CD4-positive, alpha-beta T cell (primary cell): ENCODE data around the gene TMEM132D. TPM values are rescaled to one million over a fixed set of nuclear protein-coding genes. Genes with fewer than 3 reads are reported as not detected.

Experiments
- ATAC-seq: fragments of 200-7000 bp; cut with Tn5 transposase; one replicate; pipeline ENCODE4 v1.10.0; 2022; ENCODE audit warnings: mild to moderate bottlenecking; ENCODE audit not compliant: poor library complexity
- CTCF ChIA-PET: fragments of 350-600 bp; sonication (Branson Sonifier 250); formaldehyde crosslinking; loops from one replicate; lab custom pipeline; 2021; ENCODE audit warnings: antibody characterized with exemption, inconsistent platforms; lab: Charles Lee
- POLR2A ChIA-PET: fragments of 350-600 bp; sonication (Branson Sonifier 250); formaldehyde crosslinking; loops from one replicate; lab custom pipeline; 2021; ENCODE audit warnings: antibody characterized with exemption, inconsistent platforms; lab: Charles Lee
- DNase-seq, 14 experiments: peaks; one replicate each; pipeline ENCODE4 v3.0.0-alpha.2; 2013 to 2020; ENCODE audit warnings: mixed read lengths in 2 of 14
- H3K27ac ChIP-seq, 2 donors: one replicate each; pipeline versions ENCODE4 v1.5.1 to v1.7.0; 2013; ENCODE audit warnings: low read length in 2 of 2, low read depth in 1 of 2, mild to moderate bottlenecking in 1 of 2
- H3K27me3 ChIP-seq, 2 experiments: 1 replicate in 1 of 2; 2 replicates in 1 of 2; pipeline versions ENCODE4 v1.6.1 to v1.7.0; 2013; ENCODE audit warnings: low read length in 2 of 2, control low read depth in 1 of 2, mild to moderate bottlenecking in 1 of 2, moderate library complexity in 1 of 2; ENCODE audit not compliant: insufficient read depth in 2 of 2, control insufficient read depth in 1 of 2
- H3K36me3 ChIP-seq: one replicate; pipeline ENCODE4 v1.6.1; 2013; ENCODE audit warnings: low read length, control low read depth; ENCODE audit not compliant: insufficient read depth
- H3K4me1 ChIP-seq: one replicate; pipeline ENCODE4 v1.6.1; 2013; ENCODE audit warnings: low read length, control low read depth; ENCODE audit not compliant: insufficient read depth
- H3K4me3 ChIP-seq: one replicate; pipeline ENCODE4 v1.5.1; 2013; ENCODE audit warnings: mild to moderate bottlenecking, low read length, moderate library complexity
- H3K9me3 ChIP-seq, 2 experiments: 1 replicate in 1 of 2; 2 replicates in 1 of 2; pipeline versions ENCODE4 v1.6.1 to v1.7.0; 2013; ENCODE audit warnings: low read length in 2 of 2, mild to moderate bottlenecking in 2 of 2, control low read depth in 1 of 2, moderate library complexity in 1 of 2; ENCODE audit not compliant: control insufficient read depth in 1 of 2, insufficient read depth in 1 of 2
- H3K27ac Mint-ChIP-seq: one replicate; pipeline ENCODE4 v1.8.0; 2020; ENCODE audit warnings: mixed read lengths
- H3K27me3 Mint-ChIP-seq: one replicate; pipeline ENCODE4 v1.8.0; 2021; ENCODE audit warnings: mixed read lengths
- H3K36me3 Mint-ChIP-seq: one replicate; pipeline ENCODE4 v1.8.0; 2021; ENCODE audit warnings: low read depth, mixed read lengths
- H3K4me1 Mint-ChIP-seq: one replicate; pipeline ENCODE4 v1.8.0; 2021; ENCODE audit warnings: low read depth, mixed read lengths
- H3K4me3 Mint-ChIP-seq: one replicate; pipeline ENCODE4 v1.8.0; 2020; ENCODE audit warnings: mild to moderate bottlenecking, mixed read lengths
- H3K9me3 Mint-ChIP-seq: one replicate; pipeline ENCODE4 v1.8.0; 2020; ENCODE audit warnings: mixed read lengths
- intact Hi-C, 2 experiments: fragments of 100-400 bp; cut with DNase I in 1 of 2; cut with micrococcal nuclease in 1 of 2; formaldehyde crosslinking; loops; one replicate each; pipeline versions ENCODE4 v1.15.1 to v1.9.0; 2023 to 2025; cut with DNase I, micrococcal nuclease
- total RNA-seq, 174 experiments: library from RNA in 2 of 174; stranded (reverse) in 2 of 174; gene quantifications; one replicate each; pipeline ENCODE4 v1.2.3 and lab custom pipeline; 2021 to 2026
- TF ChIP-seq, protein P1 (sequence below): fragments of 200-600 bp; IDR thresholded peaks from one replicate; pipeline ENCODE4 v1.8.0; 2022; ENCODE audit warnings: antibody characterized with exemption, mild to moderate bottlenecking

Gene TMEM132D
- total RNA-seq, 2 experiments from 2014 or later = not detected

DNA sequence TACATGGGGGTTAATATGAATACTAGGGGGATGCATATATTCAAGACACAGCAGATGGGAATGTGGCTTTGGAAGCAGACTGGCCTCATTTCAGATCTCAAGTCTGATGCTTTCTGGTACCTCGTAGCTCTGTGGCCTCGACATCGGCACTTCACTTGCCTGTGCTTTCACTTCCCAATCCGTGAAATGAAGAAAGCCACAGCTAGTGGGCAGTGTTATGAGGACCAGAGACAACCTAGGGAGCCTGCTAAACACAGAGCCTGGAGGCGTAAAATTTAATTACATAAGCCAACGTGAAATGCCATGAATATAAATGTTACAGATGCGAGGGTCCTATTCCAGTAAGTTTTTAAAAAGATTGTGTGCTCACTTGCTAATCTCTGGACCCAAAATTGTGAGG is 286.0 kb downstream of the TMEM132D start:
- Histone ChIP-seq H3K27ac (no peak overlapping the region), H3K27me3 (no peaks in the 10 kb centered on the region), H3K4me3 (no peak overlapping the region), H3K4me1 (no peaks in the 10 kb centered on the region), H3K9me3 (peaks cover 6 to 21% of the 10 kb centered on the region in 2 experiments), H3K36me3 (no peaks in the 10 kb centered on the region)
- Mint-ChIP-seq H3K4me1 (no peaks in the 10 kb centered on the region), H3K27me3 (no peaks in the 10 kb centered on the region), H3K4me3 (no peak overlapping the region), H3K36me3 (no peaks in the 10 kb centered on the region), H3K27ac (no peak overlapping the region), H3K9me3 (peaks cover 9% of the 10 kb centered on the region)
- intact Hi-C loops = no loop called here
- ChIA-PET POLR2A (no interaction called here), CTCF (no interaction called here)
- DNase-seq (no peak), ATAC-seq (no peak)
- TF ChIP-seq, protein P1, sequence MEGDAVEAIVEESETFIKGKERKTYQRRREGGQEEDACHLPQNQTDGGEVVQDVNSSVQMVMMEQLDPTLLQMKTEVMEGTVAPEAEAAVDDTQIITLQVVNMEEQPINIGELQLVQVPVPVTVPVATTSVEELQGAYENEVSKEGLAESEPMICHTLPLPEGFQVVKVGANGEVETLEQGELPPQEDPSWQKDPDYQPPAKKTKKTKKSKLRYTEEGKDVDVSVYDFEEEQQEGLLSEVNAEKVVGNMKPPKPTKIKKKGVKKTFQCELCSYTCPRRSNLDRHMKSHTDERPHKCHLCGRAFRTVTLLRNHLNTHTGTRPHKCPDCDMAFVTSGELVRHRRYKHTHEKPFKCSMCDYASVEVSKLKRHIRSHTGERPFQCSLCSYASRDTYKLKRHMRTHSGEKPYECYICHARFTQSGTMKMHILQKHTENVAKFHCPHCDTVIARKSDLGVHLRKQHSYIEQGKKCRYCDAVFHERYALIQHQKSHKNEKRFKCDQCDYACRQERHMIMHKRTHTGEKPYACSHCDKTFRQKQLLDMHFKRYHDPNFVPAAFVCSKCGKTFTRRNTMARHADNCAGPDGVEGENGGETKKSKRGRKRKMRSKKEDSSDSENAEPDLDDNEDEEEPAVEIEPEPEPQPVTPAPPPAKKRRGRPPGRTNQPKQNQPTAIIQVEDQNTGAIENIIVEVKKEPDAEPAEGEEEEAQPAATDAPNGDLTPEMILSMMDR = no peak

GRCh38 chr12:129615001-129615400 is 288.8 kb downstream of the TMEM132D start:
- no peaks in the 10 kb centered on the region for H3K4me1 Mint-ChIP-seq
- H3K9me3 ChIP-seq = peaks cover 6 to 11% of the 10 kb centered on the region in 2 experiments
- no peak overlapping the region for H3K4me3 Mint-ChIP-seq
- H3K27ac ChIP-seq = no peak overlapping the region
- ATAC-seq (no peak), DNase-seq (no peak)
- no peak overlapping the region for H3K27ac Mint-ChIP-seq
- peaks cover 9% of the 10 kb centered on the region for H3K9me3 Mint-ChIP-seq
- H3K36me3 ChIP-seq = no peaks in the 10 kb centered on the region
- ChIA-PET POLR2A (no interaction called here), CTCF (no interaction called here)
- no peaks in the 10 kb centered on the region for H3K27me3 Mint-ChIP-seq
- no peaks in the 10 kb centered on the region for H3K36me3 Mint-ChIP-seq
- H3K27me3 ChIP-seq = no peaks in the 10 kb centered on the region
- intact Hi-C loops = no loop called here
- H3K4me1 ChIP-seq = no peaks in the 10 kb centered on the region
- TF ChIP-seq, protein P1 = no peak
- H3K4me3 ChIP-seq = no peak overlapping the region

DNA sequence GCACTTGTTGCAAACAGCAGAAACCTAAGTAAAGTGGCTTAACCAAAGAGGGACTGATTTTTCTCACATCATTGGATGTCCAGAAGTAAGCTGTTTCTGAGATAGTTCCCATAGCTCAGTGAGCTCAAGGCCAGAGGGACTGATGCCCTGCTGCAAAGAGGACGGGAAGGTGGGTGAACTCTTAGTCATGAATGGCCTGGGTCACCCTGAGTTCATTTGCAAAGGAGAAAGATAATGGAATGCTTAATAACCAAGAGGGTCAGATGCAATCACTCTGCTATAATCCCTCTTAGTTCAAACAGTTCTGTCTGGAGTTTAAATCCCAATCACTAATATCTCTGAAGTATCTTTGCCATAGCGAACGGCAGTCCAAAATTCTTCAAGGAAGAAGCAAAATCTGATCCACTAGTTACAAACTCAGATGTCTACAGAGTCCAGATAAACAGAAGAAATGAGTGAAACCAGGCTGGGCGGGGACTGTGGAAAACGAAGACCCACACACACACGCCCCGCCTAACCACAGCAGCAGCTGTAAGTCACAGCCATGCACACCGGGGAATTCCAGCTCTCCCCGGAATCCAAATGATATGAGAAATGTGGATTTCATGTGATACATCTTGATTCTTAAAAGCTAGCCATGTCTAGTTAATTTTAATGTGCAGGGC is 289.5 kb downstream of the TMEM132D start:
- intact Hi-C loops = no loop called here
- no peak overlapping the region for H3K4me3 ChIP-seq
- peaks cover 6 to 10% of the 10 kb centered on the region in 2 experiments for H3K9me3 ChIP-seq
- Mint-ChIP-seq H3K9me3 (peaks cover 9% of the 10 kb centered on the region), H3K36me3 (no peaks in the 10 kb centered on the region), H3K4me3 (no peak overlapping the region), H3K27ac (no peak overlapping the region), H3K4me1 (no peaks in the 10 kb centered on the region), H3K27me3 (no peaks in the 10 kb centered on the region)
- H3K4me1 ChIP-seq = no peaks in the 10 kb centered on the region
- no peak overlapping the region for H3K27ac ChIP-seq
- TF ChIP-seq, protein P1 = no peak
- ATAC-seq (no peak), DNase-seq (no peak)
- ChIA-PET CTCF (no interaction called here), POLR2A (no interaction called here)
- H3K27me3 ChIP-seq = no peaks in the 10 kb centered on the region
- no peaks in the 10 kb centered on the region for H3K36me3 ChIP-seq
